ENCODE measurements around the gene FKBP7. TPM values are rescaled to one million over a fixed set of nuclear protein-coding genes. Genes with fewer than 3 reads are reported as not detected.

Gene FKBP7
- total RNA-seq, 1 donor = 38.9 TPM

DNA sequence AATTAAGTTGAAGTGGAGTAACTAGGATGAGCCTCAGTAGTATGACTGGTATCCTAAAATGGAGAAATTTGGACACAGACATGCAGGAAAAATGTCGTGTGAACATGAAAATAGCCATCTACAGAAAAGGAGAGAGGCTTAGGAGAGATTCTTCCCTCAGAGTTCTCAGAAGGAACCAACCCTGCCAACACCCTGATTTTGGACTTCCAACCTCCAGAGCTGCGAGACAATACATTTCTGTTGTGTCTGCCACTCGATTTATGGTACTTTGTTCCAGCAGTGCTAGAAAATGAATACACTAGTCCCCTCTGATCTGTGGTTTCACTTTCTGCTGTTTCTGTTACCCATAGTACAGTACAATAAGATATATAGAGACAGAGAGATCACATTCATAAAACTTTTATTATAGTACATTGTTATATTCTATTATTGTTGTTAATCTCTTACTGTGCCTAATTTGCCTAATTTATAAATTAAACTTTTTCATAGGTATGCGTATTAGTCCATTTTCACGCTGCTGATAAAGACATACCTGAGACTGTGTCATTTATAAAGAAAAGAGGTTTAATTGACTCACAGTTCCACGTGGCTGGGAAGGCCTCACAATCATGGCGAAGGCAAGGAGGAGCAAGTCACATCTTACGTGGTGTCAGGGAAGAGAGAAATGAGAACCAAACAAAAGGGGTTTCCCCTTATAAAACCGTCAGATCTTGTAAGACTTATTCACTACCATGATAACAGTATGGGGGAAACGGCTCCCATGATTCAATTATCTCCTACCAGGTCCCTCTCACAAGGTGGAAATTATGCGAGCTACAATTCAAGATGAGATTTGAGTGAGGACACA is 43.1 kb upstream of the FKBP7 start:
- DNase-seq (ENCODE audit: low read depth) = no peak
- no peak overlapping the region for H3K4me3 ChIP-seq (ENCODE audit: low read depth, low read length)
- TF ChIP-seq, protein P1, sequence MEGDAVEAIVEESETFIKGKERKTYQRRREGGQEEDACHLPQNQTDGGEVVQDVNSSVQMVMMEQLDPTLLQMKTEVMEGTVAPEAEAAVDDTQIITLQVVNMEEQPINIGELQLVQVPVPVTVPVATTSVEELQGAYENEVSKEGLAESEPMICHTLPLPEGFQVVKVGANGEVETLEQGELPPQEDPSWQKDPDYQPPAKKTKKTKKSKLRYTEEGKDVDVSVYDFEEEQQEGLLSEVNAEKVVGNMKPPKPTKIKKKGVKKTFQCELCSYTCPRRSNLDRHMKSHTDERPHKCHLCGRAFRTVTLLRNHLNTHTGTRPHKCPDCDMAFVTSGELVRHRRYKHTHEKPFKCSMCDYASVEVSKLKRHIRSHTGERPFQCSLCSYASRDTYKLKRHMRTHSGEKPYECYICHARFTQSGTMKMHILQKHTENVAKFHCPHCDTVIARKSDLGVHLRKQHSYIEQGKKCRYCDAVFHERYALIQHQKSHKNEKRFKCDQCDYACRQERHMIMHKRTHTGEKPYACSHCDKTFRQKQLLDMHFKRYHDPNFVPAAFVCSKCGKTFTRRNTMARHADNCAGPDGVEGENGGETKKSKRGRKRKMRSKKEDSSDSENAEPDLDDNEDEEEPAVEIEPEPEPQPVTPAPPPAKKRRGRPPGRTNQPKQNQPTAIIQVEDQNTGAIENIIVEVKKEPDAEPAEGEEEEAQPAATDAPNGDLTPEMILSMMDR (IDR thresholded peaks at IDR 0.05; ENCODE audit: insufficient read depth, low read depth, low read length) = no peak

DNA sequence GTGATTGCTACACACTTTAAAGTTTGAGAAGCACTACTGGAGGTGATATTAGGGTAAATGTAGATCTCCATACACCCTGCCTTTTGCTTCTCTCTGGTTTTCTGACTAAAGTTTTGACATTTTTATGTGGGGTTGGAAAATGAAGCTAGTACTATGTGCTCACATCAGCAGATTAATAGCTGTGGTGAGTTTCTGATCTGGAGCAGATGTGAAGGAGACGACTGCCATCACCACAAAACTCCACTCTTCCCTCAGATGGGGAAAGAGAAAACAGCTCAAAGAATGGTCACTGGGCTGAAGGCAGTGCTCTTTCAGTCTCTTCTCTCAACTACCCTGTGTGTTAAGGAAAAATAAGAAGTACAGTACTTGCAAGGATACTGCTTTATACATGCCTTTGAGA is 39.1 kb upstream of the FKBP7 start:
- TF ChIP-seq, protein P1 (IDR thresholded peaks at IDR 0.05; ENCODE audit: insufficient read depth, low read depth, low read length) = no peak
- DNase-seq (ENCODE audit: low read depth) = no peak
- H3K4me3 ChIP-seq (ENCODE audit: low read depth, low read length) = no peak overlapping the region

DNA sequence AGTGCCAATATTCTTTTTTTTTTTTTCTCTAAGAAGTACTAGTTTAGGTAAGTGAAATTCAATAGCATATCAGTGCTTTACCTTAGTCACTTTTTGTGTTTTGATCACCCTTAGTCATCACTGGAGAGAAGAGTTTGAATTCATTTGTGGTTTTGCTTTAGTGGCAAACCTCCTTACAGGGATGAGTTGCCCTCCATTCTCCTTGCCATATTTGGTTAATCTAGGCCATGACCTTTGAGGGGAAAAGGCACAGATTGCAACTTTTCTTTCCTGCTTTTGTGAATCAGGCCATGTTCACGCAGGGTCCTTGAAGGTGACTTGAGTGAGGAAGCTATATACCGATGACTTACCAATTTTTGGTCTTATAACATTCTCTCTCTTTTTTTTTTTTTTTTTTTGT is 36.3 kb upstream of the FKBP7 start:
- DNase-seq (ENCODE audit: low read depth) = no peak
- no peak overlapping the region for H3K4me3 ChIP-seq (ENCODE audit: low read depth, low read length)
- TF ChIP-seq, protein P1 (IDR thresholded peaks at IDR 0.05; ENCODE audit: insufficient read depth, low read depth, low read length) = no peak

DNA sequence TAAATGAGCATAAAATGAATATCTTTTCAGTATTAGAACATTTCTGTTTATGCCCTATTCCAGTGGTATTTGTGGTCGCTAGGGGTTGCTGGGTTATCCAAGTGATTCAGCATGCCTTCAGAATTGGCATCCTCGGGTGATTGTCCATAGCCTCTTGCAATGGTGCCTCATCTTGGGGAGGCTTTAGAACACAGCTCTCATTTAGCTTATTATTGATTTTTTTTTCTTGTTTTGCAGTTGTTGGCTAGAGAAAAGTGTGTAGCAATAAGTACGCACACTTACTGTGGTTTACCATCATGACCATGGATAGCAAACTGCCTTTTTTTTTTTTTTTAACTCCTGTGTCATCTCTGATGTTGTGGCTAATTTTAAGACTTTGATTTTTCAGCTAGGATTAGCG is 35.5 kb upstream of the FKBP7 start:
- TF ChIP-seq, protein P1 (IDR thresholded peaks at IDR 0.05; ENCODE audit: insufficient read depth, low read depth, low read length) = no peak
- no peak overlapping the region for H3K4me3 ChIP-seq (ENCODE audit: low read depth, low read length)
- DNase-seq (ENCODE audit: low read depth) = no peak

DNA sequence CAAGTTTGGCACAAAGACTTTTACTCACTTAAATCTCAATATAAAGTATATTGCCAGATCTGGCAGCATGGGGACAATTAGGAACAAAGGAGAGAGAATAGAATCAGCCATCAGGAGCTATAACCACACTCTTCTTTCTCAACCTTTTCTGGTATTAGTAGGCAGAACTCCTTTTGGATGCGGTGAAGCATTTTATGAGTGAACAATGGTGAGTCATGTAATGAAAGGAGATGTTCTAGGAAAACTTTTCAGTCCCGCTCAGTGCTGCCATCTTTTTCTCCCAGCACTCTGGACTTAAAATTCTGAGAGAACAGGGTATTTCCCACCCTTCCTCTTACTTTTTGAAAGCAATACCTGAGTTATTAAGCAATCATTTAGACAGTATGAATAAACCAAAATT is 34.1 kb upstream of the FKBP7 start:
- H3K4me3 ChIP-seq (ENCODE audit: low read depth, low read length) = no peak overlapping the region
- no peak for DNase-seq (ENCODE audit: low read depth)
- TF ChIP-seq, protein P1 (IDR thresholded peaks at IDR 0.05; ENCODE audit: insufficient read depth, low read depth, low read length) = no peak

DNA sequence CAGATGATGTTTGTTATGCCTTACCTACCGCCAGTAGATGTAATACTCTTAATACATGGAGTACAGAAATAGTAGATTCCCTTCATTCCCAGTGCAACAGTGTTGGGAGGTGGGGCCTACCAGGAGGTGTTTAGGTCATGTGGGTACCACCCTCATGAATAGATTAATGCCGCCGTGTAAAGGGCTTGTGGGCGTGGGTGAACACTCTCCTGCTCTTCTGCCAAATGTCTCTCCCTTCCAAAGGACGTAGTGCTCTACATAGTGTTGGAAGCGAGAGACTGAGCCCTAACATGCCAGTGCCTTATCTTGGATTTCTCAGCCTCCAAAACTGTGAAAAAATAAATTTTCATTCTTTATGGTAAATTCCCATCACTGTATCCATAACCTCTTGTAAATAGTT is 32.0 kb upstream of the FKBP7 start:
- H3K4me3 ChIP-seq (ENCODE audit: low read depth, low read length) = no peak overlapping the region
- TF ChIP-seq, protein P1 (IDR thresholded peaks at IDR 0.05; ENCODE audit: insufficient read depth, low read depth, low read length) = no peak

DNA sequence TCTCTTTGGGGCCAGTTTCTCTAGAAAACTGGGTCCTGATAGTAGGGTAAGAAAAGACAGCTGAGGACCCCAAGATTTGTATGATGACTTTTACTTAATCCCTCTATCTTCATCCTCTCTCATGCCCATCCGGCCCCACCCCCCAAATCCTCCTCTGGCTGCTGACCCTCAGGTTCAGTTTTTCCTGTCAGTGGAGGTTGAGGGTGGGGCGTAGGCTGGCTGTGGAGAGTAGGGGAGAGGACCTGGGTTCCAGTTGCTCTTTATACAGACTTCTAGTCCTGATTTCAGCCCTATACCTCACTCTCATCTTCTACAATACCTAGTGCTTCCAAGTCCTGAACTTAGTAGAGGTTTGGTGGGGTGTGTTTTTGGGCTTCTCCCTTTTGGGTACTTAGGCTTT is 30.2 kb upstream of the FKBP7 start:
- no peak overlapping the region for H3K4me3 ChIP-seq (ENCODE audit: low read depth, low read length)
- TF ChIP-seq, protein P1 (IDR thresholded peaks at IDR 0.05; ENCODE audit: insufficient read depth, low read depth, low read length) = no peak
- DNase-seq (ENCODE audit: low read depth) = no peak

More for the DNA sequence above, 32.0 kb upstream of the FKBP7 start:
- no peak for DNase-seq (ENCODE audit: low read depth)

Data from fibroblast of villous mesenchyme (primary cell).